SK-N-SH (cell line): ENCODE data around the gene CHST11. TPM values are rescaled to one million over a fixed set of nuclear protein-coding genes. Genes with fewer than 3 reads are reported as not detected.

ENCODE experiments used
- CTCF ChIA-PET: fragments of 300-600, 350-600 bp; formaldehyde crosslinking; extraction: SDS; loops from one replicate; lab custom pipeline; 2021; lab: Yijun Ruan, JAX
- POLR2A ChIA-PET: fragments of 350-600 bp; sonication (Branson Sonifier 250); formaldehyde crosslinking; extraction: SDS; loops from one replicate; lab custom pipeline; 2020; ENCODE audit warnings: antibody characterized with exemption, inconsistent platforms; lab: Yijun Ruan, JAX
- DNase-seq: peaks from one replicate; pipeline ENCODE4 v3.0.0; 2012
- H2AFZ ChIP-seq: fragments of 200-600 bp; sonication (generic); 2 replicates; pipeline ENCODE4 v1.8.1; 2016; ENCODE audit warnings: antibody characterized with exemption, mild to moderate bottlenecking, low read depth
- H3F3A ChIP-seq: fragments of 200-600 bp; sonication (generic); replicated peaks from 2 replicates; pipeline ENCODE3; 2016; ENCODE audit warnings: antibody characterized with exemption, mild to moderate bottlenecking; ENCODE audit not compliant: insufficient read depth
- H3K27ac ChIP-seq, 2 experiments: fragments of 200-500 bp in 1 of 2; fragments of 200-600 bp in 1 of 2; sonication (Bioruptor generic) in 1 of 2; sonication (generic), shearing (Covaris generic) in 1 of 2; 2 replicates each; pipeline versions ENCODE4 v1.5.1 to v1.6.1; 2014 to 2016; ENCODE audit warnings: low read depth in 2 of 2, inconsistent platforms in 1 of 2, low read length in 1 of 2, mild to moderate bottlenecking in 1 of 2, mixed read lengths in 1 of 2
- H3K27me3 ChIP-seq: fragments of 200-600 bp; sonication (generic), shearing (Covaris generic); 2 replicates; pipeline ENCODE4 v1.6.1; 2016; ENCODE audit warnings: mixed run types; ENCODE audit not compliant: insufficient read depth
- H3K36me3 ChIP-seq, 2 experiments: fragments of 200-500 bp in 1 of 2; fragments of 200-600 bp in 1 of 2; sonication (Bioruptor generic) in 1 of 2; sonication (generic) in 1 of 2; replicated peaks in 1 of 2; 2 replicates each; pipeline versions ENCODE3 to v1.5.1; 2014 to 2016; ENCODE audit warnings: low read length in 1 of 2, mild to moderate bottlenecking in 1 of 2; ENCODE audit not compliant: insufficient read depth in 2 of 2, control insufficient read depth in 1 of 2
- H3K4me1 ChIP-seq, 2 experiments: fragments of 200-500 bp in 1 of 2; fragments of 200-600 bp in 1 of 2; sonication (Bioruptor generic) in 1 of 2; sonication (generic), shearing (Covaris generic) in 1 of 2; 2 replicates each; pipeline versions ENCODE4 v1.5.1 to v1.6.1; 2014 to 2016; ENCODE audit warnings: low read depth in 1 of 2, low read length in 1 of 2, mixed run types in 1 of 2; ENCODE audit not compliant: insufficient read depth in 2 of 2, control insufficient read depth in 1 of 2
- H3K4me2 ChIP-seq: fragments of 200-600 bp; sonication (generic), shearing (Covaris generic); 2 replicates; pipeline ENCODE4 v1.6.1; 2017; ENCODE audit warnings: mixed run types
- H3K4me3 ChIP-seq, 2 experiments: fragments of 200-500 bp in 1 of 2; fragments of 200-600 bp in 1 of 2; sonication (Bioruptor generic) in 1 of 2; sonication (generic), shearing (Covaris generic) in 1 of 2; 2 replicates each; pipeline versions ENCODE4 v1.5.1 to v1.8.1; 2014 to 2016; ENCODE audit warnings: low read depth in 2 of 2, inconsistent platforms in 1 of 2, low read length in 1 of 2, mild to moderate bottlenecking in 1 of 2, mixed read lengths in 1 of 2, moderate library complexity in 1 of 2
- H3K79me2 ChIP-seq: fragments of 200-600 bp; sonication (generic); 2 replicates; pipeline ENCODE4 v1.8.1; 2017; ENCODE audit warnings: mild to moderate bottlenecking; ENCODE audit not compliant: insufficient read depth
- H3K9ac ChIP-seq: fragments of 200-600 bp; sonication (generic); 2 replicates; pipeline ENCODE4 v1.6.1; 2017; ENCODE audit warnings: mixed run types
- H3K9me2 ChIP-seq: fragments of 200-600 bp; sonication (generic); 2 replicates; pipeline ENCODE4 v1.6.1; 2017; ENCODE audit warnings: mixed run types
- H3K9me3 ChIP-seq: fragments of 200-600 bp; sonication (generic); 2 replicates; pipeline ENCODE4 v1.6.1; 2017; ENCODE audit warnings: mixed run types, mild to moderate bottlenecking, moderate library complexity
- H4K20me1 ChIP-seq: fragments of 200-600 bp; sonication (generic); 2 replicates; pipeline ENCODE4 v1.6.1; 2017; ENCODE audit warnings: mild to moderate bottlenecking, mixed run types; ENCODE audit not compliant: insufficient read depth
- EP300 ChIP-seq, 2 experiments: IDR thresholded peaks; 2 replicates each; pipeline versions ENCODE4 v1.4.0 to v1.6.1; 2012; ENCODE audit warnings: borderline replicate concordance in 1 of 2, low read depth in 1 of 2, low read length in 1 of 2
- FOXJ3 ChIP-seq: sonication (generic); formaldehyde crosslinking; IDR thresholded peaks from 2 replicates; pipeline ENCODE4 v1.5.1; 2020; ENCODE audit warnings: mild to moderate bottlenecking, missing genetic modification reagents
- FOXM1 ChIP-seq: IDR thresholded peaks from 2 replicates; pipeline ENCODE4 v1.4.0; 2012; ENCODE audit warnings: low read depth, mild to moderate bottlenecking
- GABPA ChIP-seq: IDR thresholded peaks from 2 replicates; pipeline ENCODE4 v1.4.0; 2012; ENCODE audit warnings: low read depth, mild to moderate bottlenecking
- GATA2 ChIP-seq: sonication (generic); formaldehyde crosslinking; IDR thresholded peaks from 2 replicates; pipeline ENCODE4 v1.5.0; 2020; ENCODE audit warnings: mild to moderate bottlenecking, missing genetic modification reagents
- JUND ChIP-seq: IDR thresholded peaks from 2 replicates; pipeline ENCODE4 v1.4.0; 2012
- NFIC ChIP-seq: IDR thresholded peaks from 2 replicates; pipeline ENCODE4 v1.4.0; 2012; ENCODE audit warnings: borderline replicate concordance
- NRF1 ChIP-seq: IDR thresholded peaks from 2 replicates; pipeline ENCODE4 v1.6.1; 2012; ENCODE audit warnings: low read depth, mild to moderate bottlenecking, low read length
- POLR2AphosphoS5 ChIP-seq: IDR thresholded peaks from 2 replicates; pipeline ENCODE4 v1.6.1; 2012; ENCODE audit warnings: low read depth, low read length
- RAD21 ChIP-seq: IDR thresholded peaks from 2 replicates; pipeline ENCODE4 v1.6.1; 2012; ENCODE audit warnings: mild to moderate bottlenecking, low read length
- RXRA ChIP-seq: IDR thresholded peaks from 2 replicates; pipeline ENCODE4 v1.4.0; 2012; ENCODE audit warnings: low read depth, mild to moderate bottlenecking, borderline replicate concordance
- SIN3A ChIP-seq: IDR thresholded peaks from 2 replicates; pipeline ENCODE4 v1.6.1; 2012; ENCODE audit warnings: low read depth, mild to moderate bottlenecking, low read length, moderate library complexity, borderline replicate concordance
- SMC3 ChIP-seq: IDR thresholded peaks from 2 replicates; pipeline ENCODE4 v1.6.1; 2012; ENCODE audit warnings: low read depth, low read length, improper control_type of control experiment
- TAF1 ChIP-seq: IDR thresholded peaks from 2 replicates; pipeline ENCODE4 v1.6.1; 2012; ENCODE audit warnings: low read depth, mild to moderate bottlenecking, low read length, moderate library complexity, borderline replicate concordance
- WGBS: methylation state at CpG from one replicate; pipeline ENCODE4 v1.1.6; 2017; ENCODE audit warnings: low lambda C conversion rate; 5-methylcytosine and 5-hydroxymethylcytosine counted together
- polyA plus RNA-seq, 3 experiments: library from polyadenylated mRNA; depleted of rRNA; stranded (reverse); fragments of >200 nt; gene quantifications; 2 replicates each; pipeline ENCODE4 v1.2.3, GENCODE V29; 2012
- TF ChIP-seq, protein P1 (sequence below): fragments of 150-350 bp; IDR thresholded peaks from 2 replicates; pipeline ENCODE4 v1.6.1; 2017; ENCODE audit warnings: antibody characterized with exemption, low read length, low read depth, borderline replicate concordance
- TF ChIP-seq, protein P2 (sequence below): fragments of 200-600 bp; sonication (generic); IDR thresholded peaks from 2 replicates; pipeline ENCODE4 v1.6.1; 2017; ENCODE audit warnings: antibody characterized with exemption, mild to moderate bottlenecking, moderate library complexity
- TF ChIP-seq, protein P3 (sequence below): IDR thresholded peaks from 2 replicates; pipeline ENCODE4 v1.4.0; 2012; ENCODE audit warnings: low read depth, borderline replicate concordance
- TF ChIP-seq, protein P4 (sequence below): IDR thresholded peaks from 2 replicates; pipeline ENCODE4 v1.4.0; 2012; ENCODE audit warnings: low read depth, borderline replicate concordance

CHST11 gene
- polyA plus RNA-seq, 1 of the 3 experiments (the other 2 are of a cell fraction): 18.6 TPM

DNA sequence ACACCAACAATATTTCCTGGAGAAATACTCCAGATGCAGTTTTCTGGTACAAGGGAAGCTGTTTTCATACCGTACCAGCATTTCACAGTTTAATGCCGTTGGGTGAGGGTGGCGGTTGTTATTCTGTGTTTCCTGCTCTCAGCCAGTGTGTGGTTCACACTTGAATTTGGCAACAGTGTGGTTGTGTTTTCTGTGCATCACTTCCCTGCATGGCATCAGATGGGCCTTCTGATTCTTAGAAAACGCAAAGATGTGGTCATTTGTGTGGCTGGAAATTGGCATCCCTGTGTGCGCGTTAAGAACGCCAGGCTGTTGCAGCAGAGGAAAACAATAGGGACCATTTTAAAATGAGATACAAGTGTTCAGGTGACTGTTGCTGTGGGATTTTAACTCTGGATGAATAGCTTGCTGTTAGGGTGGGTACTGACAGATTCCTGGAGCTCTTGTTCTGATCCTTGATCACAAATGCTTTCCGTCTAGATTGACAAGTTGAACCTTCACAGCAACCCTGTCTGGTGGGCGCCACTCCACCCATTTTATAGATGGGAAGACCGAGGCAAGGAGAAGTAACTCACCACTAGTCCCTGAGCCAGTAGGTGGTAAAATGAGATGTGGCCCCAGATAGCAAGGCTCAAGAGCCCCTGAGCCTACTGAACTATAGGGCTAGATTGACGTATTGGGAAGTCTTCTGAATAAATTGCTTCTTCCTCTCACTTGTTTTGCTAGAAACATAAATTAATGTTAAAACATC lies 231.2 kb downstream of the CHST11 start:
- peaks cover 6 to 10% of the 10 kb centered on the region in 2 experiments; a peak in 2 of 4 replicates for H3K4me1 ChIP-seq
- H3K4me3 ChIP-seq: no peak overlapping the region
- H3K9ac ChIP-seq: no peak overlapping the region
- H3K9me3 ChIP-seq: no peaks in the 10 kb centered on the region
- CTCF ChIA-PET: interaction anchor here (0.6 kb wide), 1 partner anchor 398 kb away, joined by 3 read pairs; no protein-coding TSS in a partner anchor
- no peaks in the 10 kb centered on the region for H3K79me2 ChIP-seq
- no peaks in the 10 kb centered on the region for H3K27me3 ChIP-seq
- DNase-seq: no peak
- H3K4me2 ChIP-seq: no peak overlapping the region
- H3K36me3 ChIP-seq: no peaks in the 10 kb centered on the region
- 96% methylated on average over 11 of the region's 11 CpGs for whole genome bisulfite sequencing
- POLR2A ChIA-PET: no interaction called here
- H2AFZ ChIP-seq: no peak overlapping the region
- H3K9me2 ChIP-seq: no peaks in the 10 kb centered on the region
- H4K20me1 ChIP-seq: no peaks in the 10 kb centered on the region
- no peak overlapping the region for H3K27ac ChIP-seq
- no peak for TF ChIP-seq FOXJ3
- TF ChIP-seq POLR2AphosphoS5: no peak
- TF ChIP-seq NRF1: no peak
- TF ChIP-seq, protein P1, sequence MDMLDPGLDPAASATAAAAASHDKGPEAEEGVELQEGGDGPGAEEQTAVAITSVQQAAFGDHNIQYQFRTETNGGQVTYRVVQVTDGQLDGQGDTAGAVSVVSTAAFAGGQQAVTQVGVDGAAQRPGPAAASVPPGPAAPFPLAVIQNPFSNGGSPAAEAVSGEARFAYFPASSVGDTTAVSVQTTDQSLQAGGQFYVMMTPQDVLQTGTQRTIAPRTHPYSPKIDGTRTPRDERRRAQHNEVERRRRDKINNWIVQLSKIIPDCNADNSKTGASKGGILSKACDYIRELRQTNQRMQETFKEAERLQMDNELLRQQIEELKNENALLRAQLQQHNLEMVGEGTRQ: no peak
- no peak for TF ChIP-seq RXRA
- no peak for TF ChIP-seq EP300 (IDR thresholded peaks at IDR 0.05; ENCODE audit: borderline replicate concordance in 1 of 2, low read depth in 1 of 2, low read length in 1 of 2)
- no peak for TF ChIP-seq NFIC
- no peak for TF ChIP-seq FOXM1
- H3F3A ChIP-seq: no peaks in the 10 kb centered on the region

DNA sequence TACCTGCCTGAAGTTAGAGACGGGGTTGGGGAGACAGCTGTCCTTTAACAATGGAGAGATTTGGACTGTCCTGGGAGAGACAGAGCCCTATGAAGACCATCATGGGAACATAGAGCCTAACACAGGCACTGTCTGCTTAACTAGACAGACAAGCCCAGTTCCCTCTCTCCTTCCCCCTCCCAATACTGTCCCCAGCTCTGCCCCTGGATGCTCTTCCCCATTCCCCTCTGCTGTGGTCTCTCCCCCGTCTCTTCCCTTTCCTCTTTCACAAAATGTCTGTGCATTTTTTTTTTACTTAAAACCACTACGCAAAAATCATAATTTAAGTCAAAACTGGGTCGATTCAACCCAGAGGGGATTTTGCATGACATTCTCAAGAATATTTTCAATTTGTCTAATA lies 232.9 kb downstream of the CHST11 start:
- Histone ChIP-seq H3K4me3 (no peak overlapping the region), H3K27me3 (no peaks in the 10 kb centered on the region), H3K9me3 (no peaks in the 10 kb centered on the region), H3K9me2 (no peaks in the 10 kb centered on the region), H3K4me1 (peaks cover 6 to 10% of the 10 kb centered on the region in 2 experiments; a peak in 2 of 4 replicates), H3K36me3 (no peaks in the 10 kb centered on the region), H3F3A (no peaks in the 10 kb centered on the region), H3K27ac (no peak overlapping the region), H2AFZ (no peak overlapping the region), H3K79me2 (no peaks in the 10 kb centered on the region), H3K9ac (no peak overlapping the region), H4K20me1 (no peaks in the 10 kb centered on the region), H3K4me2 (no peak overlapping the region)
- DNase-seq: no peak
- TF ChIP-seq RXRA (no peak), SMC3 (no peak), RAD21 (no peak), GATA2 (CRISPR knock-in tag) (no peak), TAF1 (no peak), JUND (no peak), SIN3A (no peak), GABPA (no peak), NRF1 (no peak), FOXJ3 (no peak)
- TF ChIP-seq, protein P2, sequence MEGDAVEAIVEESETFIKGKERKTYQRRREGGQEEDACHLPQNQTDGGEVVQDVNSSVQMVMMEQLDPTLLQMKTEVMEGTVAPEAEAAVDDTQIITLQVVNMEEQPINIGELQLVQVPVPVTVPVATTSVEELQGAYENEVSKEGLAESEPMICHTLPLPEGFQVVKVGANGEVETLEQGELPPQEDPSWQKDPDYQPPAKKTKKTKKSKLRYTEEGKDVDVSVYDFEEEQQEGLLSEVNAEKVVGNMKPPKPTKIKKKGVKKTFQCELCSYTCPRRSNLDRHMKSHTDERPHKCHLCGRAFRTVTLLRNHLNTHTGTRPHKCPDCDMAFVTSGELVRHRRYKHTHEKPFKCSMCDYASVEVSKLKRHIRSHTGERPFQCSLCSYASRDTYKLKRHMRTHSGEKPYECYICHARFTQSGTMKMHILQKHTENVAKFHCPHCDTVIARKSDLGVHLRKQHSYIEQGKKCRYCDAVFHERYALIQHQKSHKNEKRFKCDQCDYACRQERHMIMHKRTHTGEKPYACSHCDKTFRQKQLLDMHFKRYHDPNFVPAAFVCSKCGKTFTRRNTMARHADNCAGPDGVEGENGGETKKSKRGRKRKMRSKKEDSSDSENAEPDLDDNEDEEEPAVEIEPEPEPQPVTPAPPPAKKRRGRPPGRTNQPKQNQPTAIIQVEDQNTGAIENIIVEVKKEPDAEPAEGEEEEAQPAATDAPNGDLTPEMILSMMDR: no peak
- TF ChIP-seq, protein P3, sequence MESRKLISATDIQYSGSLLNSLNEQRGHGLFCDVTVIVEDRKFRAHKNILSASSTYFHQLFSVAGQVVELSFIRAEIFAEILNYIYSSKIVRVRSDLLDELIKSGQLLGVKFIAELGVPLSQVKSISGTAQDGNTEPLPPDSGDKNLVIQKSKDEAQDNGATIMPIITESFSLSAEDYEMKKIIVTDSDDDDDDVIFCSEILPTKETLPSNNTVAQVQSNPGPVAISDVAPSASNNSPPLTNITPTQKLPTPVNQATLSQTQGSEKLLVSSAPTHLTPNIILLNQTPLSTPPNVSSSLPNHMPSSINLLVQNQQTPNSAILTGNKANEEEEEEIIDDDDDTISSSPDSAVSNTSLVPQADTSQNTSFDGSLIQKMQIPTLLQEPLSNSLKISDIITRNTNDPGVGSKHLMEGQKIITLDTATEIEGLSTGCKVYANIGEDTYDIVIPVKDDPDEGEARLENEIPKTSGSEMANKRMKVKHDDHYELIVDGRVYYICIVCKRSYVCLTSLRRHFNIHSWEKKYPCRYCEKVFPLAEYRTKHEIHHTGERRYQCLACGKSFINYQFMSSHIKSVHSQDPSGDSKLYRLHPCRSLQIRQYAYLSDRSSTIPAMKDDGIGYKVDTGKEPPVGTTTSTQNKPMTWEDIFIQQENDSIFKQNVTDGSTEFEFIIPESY: no peak
- TF ChIP-seq, protein P1: no peak
- TF ChIP-seq, protein P4, sequence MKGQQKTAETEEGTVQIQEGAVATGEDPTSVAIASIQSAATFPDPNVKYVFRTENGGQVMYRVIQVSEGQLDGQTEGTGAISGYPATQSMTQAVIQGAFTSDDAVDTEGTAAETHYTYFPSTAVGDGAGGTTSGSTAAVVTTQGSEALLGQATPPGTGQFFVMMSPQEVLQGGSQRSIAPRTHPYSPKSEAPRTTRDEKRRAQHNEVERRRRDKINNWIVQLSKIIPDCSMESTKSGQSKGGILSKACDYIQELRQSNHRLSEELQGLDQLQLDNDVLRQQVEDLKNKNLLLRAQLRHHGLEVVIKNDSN: no peak
- WGBS: 80% methylated on average over 4 of the region's 4 CpGs
- POLR2A ChIA-PET: no interaction called here
- CTCF ChIA-PET: interaction anchor here (0.9 kb wide), 1 partner anchor 310 kb away, joined by 3 read pairs; no protein-coding TSS in a partner anchor
